Kasumi-1 (cell line): ENCODE measurements around the gene PRKG1.
"Not testable (repeated sequence)": the region's sequence is repeated elsewhere in the genome, so short reads cannot be mapped to it uniquely, and the experiment has no call there.

Experiments
- DNase-seq, 2 experiments: peaks; one replicate each; lab custom pipeline; 2025; lab: John Stamatoyannopoulos, UW

The PRKG1 gene

DNA sequence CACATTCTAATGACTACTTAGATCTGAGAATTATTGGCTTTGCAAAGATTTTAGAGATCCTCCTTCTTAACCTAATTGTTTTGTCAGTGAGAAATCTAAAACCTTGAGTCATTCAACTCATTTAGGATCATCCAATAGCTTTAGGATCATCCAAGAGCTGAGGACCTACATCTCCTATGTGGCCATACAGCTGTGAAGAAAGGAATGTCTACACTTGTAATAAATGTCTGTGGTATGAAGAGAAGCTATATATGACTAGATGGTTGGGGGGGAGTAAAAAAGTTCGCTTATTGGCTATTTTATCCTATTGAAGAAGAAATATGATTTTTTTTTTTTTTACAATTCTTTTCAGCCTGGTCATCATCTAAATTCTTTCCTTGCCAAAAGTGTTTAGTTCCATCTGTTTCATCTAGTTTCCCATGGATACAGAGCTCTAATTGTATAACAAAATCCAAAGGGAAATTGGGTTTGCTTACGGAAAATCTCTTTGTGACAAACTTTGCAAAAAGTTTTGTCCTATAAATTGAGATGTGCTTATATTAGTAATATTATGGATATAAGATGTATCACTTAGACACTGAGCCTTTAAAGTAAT is 196.7 kb downstream of the PRKG1 start:
- DNase-seq = no peak

DNA sequence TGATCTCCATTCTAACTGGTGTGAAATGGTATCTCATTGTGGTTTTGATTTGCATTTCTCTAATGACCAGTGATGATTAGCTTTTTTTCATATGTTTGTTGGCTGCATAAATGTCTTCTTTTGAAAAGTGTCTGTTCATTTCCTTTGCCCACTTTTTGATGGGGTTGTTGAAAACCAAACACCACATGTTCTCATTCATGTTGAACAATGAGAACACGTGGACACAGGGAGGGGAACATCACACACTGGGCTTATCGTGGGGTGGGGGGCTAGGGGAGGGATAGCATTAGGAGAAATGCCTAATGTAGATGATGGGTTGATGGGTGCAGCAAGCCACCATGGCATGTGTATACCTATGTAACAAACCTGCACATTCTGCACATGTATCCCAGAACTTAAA is 197.8 kb downstream of the PRKG1 start:
- not testable (repeated sequence) for DNase-seq

DNA sequence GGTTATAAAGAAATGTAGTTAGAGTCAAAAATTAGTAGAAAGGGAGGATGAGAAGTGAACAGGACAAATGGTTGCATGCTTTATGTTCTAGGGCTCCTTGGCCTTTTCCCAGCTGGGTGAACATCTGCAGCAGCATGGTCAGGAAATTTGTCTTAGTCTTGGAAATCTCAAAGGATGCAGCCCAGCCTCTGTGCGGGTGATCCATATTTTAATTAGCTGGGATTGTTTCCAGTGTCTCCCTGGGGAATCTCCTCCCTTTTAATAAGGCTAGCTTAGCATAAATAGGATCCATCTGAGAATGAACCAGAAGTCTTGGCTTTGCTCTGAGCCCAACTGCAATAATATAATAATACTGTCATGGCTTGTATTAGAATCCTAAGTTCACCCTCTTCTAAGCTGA is 198.3 kb downstream of the PRKG1 start:
- DNase-seq = no peak

DNA sequence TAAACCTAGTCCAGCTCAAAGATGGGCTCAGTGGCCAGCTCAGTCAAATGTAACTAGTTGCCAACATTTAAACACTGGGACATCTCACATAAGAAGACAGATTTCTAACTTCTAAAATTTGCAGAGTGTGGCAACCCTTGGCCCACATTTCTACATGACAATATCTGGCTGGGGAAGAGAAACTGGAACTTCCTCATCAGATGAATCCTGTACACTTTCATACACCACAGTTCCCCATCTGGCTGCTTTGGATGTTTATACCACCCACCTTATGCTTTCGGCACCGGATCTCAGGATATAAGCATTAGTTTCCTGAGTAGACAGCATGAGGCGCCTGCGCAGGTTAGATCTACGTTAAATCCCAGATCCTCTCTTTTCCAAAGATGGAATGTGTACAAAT is 199.3 kb downstream of the PRKG1 start:
- peak; percentile 46 to 52 for DNase-seq

DNA sequence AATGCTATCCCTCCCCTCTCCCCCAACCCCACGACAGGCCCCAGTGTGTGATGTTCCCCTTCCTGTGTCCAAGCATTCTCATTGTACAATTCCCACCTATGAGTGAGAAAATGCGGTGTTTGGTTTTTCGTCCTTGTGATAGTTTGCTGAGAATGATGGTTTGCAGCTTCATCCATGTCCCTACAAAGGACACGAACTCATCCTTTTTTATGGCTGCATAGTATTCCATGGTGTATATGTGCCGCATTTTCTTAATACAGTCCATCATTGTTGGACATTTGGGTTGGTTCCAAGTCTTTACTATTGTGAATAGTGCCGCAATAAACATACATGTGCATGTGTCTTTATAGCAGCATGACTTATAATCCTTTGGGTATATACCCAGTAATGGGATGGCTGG is 201.8 kb downstream of the PRKG1 start:
- DNase-seq = not testable (repeated sequence)

DNA sequence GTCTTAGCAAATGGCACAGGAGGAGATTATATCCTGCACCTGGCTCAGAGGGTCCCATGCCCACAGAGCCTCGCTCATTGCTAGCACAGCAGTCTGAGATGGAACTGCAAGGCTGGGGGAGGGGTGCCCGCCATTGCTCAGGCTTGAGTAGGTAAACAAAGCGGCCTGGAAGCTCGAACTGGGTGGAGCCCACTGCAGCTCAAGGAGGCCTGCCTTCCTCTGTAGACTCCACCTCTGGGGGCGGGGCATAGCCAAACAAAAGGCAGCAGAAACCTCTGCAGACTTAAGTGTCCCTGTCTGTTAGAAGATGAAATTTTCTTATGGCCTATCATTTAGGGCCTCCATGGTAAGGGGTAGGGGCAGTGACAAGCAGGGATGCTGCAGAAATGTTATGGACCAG is 207.1 kb downstream of the PRKG1 start:
- not testable (repeated sequence) for DNase-seq

DNA sequence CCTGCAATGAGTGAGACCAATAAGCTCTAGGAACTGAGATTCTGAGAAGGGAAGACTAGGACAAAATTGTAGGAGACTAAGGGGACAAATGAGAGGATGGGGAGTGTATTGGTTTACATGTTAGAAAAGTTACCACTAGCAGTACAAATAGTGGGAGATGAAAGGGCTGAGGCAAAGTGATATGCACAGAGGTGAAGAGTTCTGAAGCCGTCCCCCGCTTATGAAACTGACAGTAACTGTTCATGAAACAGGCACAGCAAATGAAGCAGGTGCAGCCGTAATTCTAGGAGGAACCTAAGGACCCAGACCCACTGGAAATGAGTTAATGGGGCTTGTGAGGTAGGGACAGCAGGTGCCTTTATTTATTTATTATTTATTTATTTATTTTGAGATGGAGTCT is 211.3 kb downstream of the PRKG1 start:
- no peak for DNase-seq

DNA sequence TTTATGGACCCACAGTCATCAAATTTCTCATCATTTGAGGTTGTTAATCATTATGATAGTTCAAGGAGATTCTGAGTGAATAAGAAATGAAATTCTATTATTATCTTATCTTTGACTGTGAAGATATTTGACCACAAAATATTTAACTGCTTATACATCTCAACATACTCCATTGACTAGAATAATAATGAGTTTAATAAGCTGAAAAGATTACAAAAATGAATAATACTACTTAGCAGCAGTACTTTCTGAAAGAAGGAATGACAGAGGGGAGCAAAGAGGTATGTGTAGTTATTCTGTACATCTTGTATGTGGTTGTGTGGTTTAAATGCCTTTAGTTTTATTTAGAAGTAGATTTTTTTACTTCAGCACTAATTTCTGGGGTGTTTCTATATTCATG is 214.2 kb downstream of the PRKG1 start:
- no peak for DNase-seq

DNA sequence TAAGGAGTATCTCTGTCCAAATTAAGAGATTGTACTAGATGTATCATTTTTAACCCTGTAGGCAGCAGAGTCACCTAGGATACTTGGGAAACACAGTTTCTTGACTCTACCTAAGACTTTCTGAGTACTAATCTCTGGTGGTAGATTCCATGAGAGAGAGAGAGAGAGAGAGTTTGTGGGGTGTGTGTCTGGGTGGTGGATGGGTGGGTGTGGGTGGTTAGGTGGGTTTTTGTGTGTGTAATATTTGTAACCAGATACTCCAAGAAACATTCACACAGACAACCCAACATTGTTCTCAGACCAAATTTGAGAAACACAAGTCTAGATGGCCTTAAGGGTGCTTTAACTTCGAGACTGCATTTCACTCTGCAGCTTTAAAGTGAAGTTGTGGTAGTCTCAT is 215.2 kb downstream of the PRKG1 start:
- no peak for DNase-seq

DNA sequence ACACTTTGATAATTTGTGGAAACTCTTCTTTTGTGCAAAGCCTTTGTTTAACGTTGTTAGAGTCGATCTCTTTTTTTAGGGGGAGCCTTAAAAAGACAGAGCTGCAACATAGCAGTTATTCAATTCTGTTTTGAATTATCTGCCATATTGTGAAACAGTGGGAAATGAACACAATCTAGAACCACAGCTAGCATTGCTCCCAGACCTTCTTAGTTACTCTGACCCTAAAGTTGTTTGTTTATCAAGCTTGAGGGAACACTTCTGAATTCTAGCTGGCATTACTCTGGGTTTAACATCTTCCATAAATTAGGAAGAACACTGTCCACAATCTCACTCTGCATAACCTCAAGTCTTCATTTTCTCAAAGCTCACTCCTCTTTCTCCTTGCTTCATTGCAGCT is 217.7 kb downstream of the PRKG1 start:
- DNase-seq = no peak

DNA sequence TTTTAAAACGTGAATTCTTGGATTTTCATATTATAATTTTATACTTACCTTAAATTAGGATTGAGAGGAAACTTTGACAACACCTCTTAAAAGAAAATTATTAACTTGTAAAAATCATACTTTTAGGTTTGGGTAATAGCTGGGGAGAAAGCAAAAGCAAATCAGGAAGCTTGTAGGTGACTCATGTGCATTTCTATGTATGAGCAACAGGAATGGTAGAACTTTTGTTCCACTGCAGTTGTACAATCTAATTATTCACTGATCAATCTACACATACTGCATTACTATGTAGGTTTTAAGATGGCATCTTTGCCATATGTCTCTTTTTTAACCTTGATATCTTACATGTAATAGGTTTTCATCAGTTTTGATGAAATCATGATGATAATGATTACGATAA is 223.2 kb downstream of the PRKG1 start:
- no peak for DNase-seq

DNA sequence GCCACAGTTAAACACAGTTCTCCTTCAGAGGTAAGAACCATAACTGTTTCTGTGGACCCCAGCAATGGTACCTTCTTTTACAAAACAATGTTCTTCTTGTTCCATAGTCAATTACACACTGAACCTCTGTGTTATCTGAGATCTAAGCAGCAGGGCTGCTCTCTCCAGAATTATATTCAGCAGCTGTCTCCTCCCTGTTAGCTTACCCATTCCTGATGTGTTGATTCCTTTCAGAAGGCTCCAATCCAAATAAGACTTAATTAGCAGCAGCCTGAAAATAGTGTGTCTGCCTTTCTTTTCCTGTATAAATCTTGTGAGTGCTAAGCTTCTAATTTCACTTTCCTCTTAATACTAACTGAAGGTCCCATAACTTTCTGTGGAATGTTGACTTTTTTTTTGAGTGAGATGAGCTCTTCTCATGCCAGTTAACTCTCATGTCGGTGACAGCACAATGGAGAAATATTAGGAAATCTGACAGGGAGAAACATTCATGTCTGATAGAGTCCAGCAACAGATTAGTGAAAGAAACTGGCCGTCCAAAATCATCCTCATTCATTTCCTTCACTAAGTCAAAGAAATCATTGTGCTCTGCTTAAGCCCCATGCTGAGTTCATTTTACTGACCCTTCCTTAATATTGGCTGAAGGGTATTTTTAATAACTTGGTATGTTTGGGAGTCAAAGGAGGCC is 226.5 kb downstream of the PRKG1 start:
- no peak for DNase-seq

DNA sequence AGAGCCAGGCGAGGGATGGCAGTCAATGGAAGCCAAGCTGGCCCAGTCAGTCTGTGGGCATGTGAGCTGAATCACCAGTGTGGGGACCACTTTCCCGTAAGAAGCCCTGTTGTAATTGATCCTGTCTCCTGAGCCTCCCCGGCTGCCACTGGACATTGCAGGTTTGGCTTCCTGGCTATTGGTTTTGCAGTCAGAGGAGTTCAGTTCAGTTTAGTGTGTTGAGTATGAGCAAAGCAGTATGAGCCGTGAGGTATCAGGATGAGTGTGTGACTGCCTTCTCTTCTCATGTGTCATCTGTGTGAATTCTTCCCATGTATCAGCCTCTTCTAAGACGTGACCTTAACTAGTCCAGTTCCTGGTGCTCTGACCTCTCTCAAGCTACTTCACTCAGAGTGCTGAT is 227.4 kb downstream of the PRKG1 start:
- no peak for DNase-seq

DNA sequence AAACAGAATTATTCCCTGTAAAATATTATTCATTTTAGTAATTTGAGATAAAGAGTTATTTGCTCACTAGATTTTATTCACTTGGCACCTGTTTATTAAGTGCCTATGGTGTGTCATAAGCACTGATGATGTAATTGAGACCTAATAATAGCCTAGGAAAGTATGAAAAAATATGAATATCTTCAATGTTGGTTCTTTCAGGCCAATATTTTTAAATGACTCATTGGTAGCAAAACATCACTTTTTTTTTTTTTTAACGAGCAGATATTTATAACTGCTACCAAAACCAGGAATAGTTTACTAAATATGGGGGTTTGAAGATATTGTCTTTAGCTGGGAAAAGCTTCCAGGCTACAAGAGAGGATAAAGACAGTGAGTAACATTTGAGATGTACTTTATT is 228.0 kb downstream of the PRKG1 start:
- no peak for DNase-seq

DNA sequence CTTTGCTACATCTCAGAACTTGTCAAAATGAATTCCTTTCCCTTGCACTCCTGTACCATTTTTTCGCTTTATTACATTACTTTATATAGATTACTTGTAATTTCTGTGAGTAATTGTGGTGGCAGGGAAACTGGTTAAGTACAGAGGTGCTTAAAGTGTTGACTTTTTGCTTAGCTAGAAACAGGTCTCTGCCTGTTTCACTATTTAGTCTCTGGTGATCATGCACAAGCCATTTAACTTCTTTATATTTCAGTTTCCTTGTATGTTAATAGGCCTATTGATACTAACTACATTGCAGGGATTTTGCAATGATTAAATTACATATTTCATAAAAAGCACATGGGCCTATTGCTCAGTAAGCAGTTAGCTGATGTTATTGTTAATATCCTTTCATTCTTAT is 233.8 kb downstream of the PRKG1 start:
- DNase-seq = no peak

DNA sequence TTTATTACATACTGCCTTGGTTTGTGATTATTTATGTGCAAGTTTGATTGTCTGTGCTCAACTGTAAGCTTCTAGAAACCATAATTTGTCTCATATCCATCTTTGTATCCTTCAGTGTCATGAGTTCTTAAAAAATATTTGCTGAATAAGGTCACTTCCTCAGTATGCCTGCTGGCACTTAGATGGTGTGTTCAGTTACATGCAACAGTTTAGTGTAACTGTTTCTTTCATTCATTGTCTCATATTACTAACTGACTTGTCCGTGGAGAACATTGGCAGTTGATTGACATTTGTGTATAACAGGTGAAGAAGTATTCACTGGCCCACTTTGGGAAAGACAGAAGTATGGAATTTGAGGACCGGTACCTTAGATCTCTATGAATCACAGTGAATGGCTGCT is 236.9 kb downstream of the PRKG1 start:
- DNase-seq = no peak

DNA sequence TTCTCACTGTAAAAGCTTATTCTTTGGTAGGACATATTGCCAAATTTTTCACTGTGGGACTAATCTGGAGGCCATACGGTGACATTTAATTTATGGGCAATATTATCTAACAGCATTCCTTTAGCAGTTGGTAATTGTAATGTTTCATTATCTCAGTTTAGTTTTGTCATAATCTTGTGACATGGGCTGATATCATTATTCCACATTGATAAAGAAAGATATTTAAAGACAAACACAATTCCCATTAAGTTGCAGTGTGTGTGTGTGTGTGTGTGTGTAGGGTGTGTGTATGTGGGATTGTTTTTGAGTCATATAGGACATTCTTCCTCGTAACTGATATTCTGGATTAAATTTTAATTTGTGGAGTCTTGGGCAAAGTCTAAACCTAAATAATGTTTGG is 238.5 kb downstream of the PRKG1 start:
- no peak for DNase-seq

DNA sequence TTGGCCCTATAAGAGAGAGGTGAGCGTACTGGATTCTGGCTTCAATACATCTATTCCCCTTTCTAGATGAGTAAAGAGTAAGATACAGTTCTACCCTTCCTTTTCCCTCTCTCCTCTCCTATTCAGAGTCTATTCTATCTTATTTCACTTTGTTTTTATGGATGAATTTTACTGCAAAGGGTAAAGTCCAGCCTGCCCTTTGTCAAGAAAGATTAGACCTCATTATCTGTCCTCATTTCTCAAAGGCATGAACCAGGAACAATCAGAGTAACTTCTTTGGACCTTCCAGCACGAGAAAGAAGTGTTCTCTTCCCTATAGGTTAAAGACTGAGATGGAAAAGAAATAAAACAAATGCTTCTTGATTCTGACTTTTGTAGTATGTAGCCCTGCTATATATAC is 239.0 kb downstream of the PRKG1 start:
- DNase-seq = no peak

DNA sequence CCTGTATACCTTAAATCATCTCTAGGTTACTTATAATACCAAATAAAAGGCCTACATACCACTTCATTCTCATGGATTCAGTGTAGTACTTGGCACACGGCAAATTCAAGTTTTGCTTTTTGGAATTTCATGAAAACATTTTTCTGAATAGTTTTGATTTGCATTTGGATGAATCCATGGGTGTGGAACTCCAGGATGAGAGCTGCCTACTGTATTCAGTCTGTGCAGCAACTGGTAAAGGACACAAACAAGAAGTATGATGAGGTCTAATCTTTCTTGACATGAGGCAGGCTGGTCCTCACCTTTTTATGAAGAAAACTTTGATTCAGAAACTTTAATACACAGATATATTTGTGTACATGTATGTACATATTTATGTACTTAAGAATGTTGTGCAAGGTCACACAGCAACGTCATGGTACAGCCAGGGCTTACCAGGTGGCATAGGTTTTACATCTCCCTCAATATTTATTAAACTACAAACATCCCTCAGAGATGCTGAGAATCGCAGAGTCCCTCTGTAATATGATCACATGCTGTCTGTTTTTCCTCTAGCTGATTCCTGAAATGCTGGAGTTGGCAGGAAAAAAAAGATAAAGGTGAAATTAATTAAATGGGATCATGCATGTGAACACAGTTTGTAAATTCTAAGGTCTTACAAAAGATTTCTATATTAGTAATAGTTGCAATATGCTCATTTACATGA is 239.6 kb downstream of the PRKG1 start:
- DNase-seq = no peak

DNA sequence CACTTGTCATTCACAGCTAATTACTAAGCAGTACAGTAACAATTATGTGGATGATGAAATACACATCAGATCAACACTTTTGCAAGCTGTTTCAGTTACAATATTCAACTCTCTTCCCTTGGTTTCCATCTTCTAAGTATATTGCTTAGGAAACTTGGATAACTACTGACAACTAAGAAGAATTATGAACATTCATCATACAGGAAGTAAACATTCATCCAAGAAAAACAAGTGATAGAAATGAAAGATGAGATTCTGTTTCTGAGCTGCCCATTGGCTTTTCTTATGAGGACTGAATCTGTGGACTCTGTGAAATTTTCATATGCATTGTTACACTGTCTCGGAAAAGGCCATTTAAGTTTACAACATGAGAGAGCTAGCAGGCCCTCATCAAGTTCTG is 240.2 kb downstream of the PRKG1 start:
- no peak for DNase-seq

DNA sequence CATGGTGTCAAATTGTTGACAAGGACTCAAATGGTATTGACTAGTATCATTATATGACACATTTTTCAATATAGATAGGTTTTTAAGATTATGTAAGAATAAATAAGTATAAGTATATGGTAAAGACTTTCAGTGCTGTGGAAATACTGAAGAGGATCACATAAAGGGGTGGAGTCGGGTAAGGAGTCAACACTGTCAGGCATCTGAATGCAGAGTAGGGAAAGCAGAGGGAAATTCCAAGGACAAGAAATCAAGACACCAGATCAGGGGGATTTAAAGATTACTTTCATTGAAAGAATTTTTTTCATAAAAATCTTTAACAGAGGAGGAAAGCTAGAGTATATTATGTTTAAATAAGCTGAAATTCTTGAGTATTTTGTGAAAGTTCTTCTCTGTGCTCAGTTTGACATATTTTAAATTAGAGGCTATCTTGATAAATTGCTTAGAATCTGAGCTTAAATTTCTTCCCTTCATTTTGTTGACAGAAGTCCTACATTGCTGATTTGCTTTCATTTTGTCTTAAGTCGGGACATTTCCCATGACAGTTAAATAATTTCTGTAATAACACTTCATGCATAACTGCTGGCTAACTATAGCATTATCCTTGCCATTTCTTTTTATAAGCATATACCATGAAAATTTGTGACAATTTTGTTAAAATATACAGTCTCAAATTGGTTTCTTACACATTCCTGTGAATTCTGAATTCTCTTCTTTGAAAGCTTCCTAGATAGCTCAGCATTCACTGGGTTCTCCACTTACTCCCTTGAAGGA is 244.3 kb downstream of the PRKG1 start:
- no peak for DNase-seq

DNA sequence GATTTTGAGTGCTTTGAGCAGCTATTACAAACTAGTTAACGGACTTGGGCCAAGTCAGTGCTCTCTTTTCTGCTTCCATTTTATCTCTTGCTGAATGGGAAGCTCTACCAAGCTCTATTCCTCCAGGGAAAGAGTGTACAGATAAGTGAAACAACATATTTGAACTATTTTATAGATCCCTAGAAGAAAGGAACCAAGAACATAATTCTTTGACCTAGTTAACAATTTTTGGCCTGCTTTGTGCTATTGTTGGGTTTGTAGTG is 244.8 kb downstream of the PRKG1 start:
- DNase-seq = no peak

DNA sequence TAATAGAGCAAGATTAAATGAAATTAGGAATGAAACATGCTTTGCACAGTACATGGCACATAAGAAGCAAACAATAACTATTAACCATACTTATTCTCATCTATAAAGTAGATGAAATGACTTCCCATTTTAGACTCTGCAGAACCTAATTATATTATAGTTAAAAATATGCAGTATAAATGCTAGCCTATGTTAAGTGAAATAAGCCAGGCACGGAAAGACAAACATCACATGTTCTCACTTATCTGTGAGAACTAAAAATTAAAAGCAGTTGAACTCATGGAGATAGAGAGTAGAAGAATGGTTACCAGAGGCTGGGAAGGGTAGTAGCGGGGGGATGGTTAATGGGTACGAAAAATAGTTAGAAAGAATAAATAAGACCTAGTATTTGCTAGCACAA is 247.0 kb downstream of the PRKG1 start:
- no peak for DNase-seq
